OCI-LY7 (cell line): ENCODE measurements around the gene PRPF8. TPM values are rescaled to one million over a fixed set of nuclear protein-coding genes. Genes with fewer than 3 reads are reported as not detected.

Source experiments
- BruUV-seq: library from RNA; stranded (reverse); fragments of 400-500 nt; replicated peaks from 2 replicates; lab custom pipeline; 2021; lab: Mats Ljungman, UMichigan
- CTCF ChIA-PET: fragments of 300-600 bp; sonication (Branson Sonifier 250); formaldehyde crosslinking; loops from one replicate; lab custom pipeline; 2022; ENCODE audit warnings: antibody characterized with exemption; ENCODE audit not compliant: unreplicated experiment; lab: Charles Lee
- POLR2A ChIA-PET: fragments of 300-600 bp; sonication (Branson Sonifier 250); formaldehyde crosslinking; loops from one replicate; lab custom pipeline; 2022; ENCODE audit warnings: antibody characterized with exemption; lab: Charles Lee
- DNase-seq: peaks from one replicate; pipeline ENCODE4 v3.0.0-alpha.2; 2015; ENCODE audit warnings: low spot score
- H2AFZ ChIP-seq: fragments of 200-600 bp; sonication (generic), shearing (Covaris generic); 2 replicates; pipeline ENCODE4 v1.6.1; 2014; ENCODE audit warnings: mild to moderate bottlenecking, antibody characterized with exemption, low read length, moderate library complexity
- H3K27ac ChIP-seq: fragments of 200-600 bp; sonication (generic); 2 replicates; pipeline ENCODE4 v1.5.1; 2014; ENCODE audit warnings: mixed run types, low read depth, mild to moderate bottlenecking, moderate library complexity, low read length, inconsistent platforms; ENCODE audit not compliant: poor library complexity, severe bottlenecking
- H3K36me3 ChIP-seq: fragments of 200-600 bp; sonication (generic); 2 replicates; pipeline ENCODE4 v1.6.1; 2014; ENCODE audit warnings: mild to moderate bottlenecking, antibody characterized with exemption, low read length, moderate library complexity, mixed read lengths; ENCODE audit not compliant: insufficient read depth
- H3K4me1 ChIP-seq: fragments of 200-600 bp; sonication (generic); 2 replicates; pipeline ENCODE4 v1.5.1; 2014; ENCODE audit warnings: mild to moderate bottlenecking, low read length; ENCODE audit not compliant: insufficient read depth, poor library complexity, severe bottlenecking
- H3K4me2 ChIP-seq: fragments of 200-600 bp; sonication (generic); 2 replicates; pipeline ENCODE4 v1.6.1; 2014; ENCODE audit warnings: mild to moderate bottlenecking, low read length
- H3K4me3 ChIP-seq: fragments of 200-600 bp; sonication (generic); 2 replicates; pipeline ENCODE4 v1.5.1; 2014; ENCODE audit warnings: mild to moderate bottlenecking, low read depth, low read length; ENCODE audit not compliant: poor library complexity, severe bottlenecking
- H3K79me2 ChIP-seq: fragments of 200-600 bp; sonication (generic); 2 replicates; pipeline ENCODE4 v1.6.1; 2016; ENCODE audit warnings: low read depth, mild to moderate bottlenecking, low read length, moderate library complexity, mixed read lengths; ENCODE audit not compliant: insufficient read depth
- H3K9me2 ChIP-seq: fragments of 200-600 bp; sonication (generic); 2 replicates; pipeline ENCODE4 v1.6.1; 2016; ENCODE audit warnings: mild to moderate bottlenecking, low read length, mixed read lengths; ENCODE audit not compliant: insufficient read depth
- H3K9me3 ChIP-seq: fragments of 200-600 bp; sonication (generic); 2 replicates; pipeline ENCODE4 v1.6.1; 2014; ENCODE audit warnings: mild to moderate bottlenecking, mixed run types, low read length, mixed read lengths
- H4K20me1 ChIP-seq: fragments of 200-600 bp; sonication (generic); 2 replicates; pipeline ENCODE4 v1.6.1; 2014; ENCODE audit warnings: mild to moderate bottlenecking, antibody characterized with exemption, low read length, moderate library complexity, mixed read lengths; ENCODE audit not compliant: insufficient read depth
- CTCF ChIP-seq: fragments of 200-600 bp; sonication (generic); conservative IDR thresholded peaks from 2 replicates; pipeline ENCODE4 v1.5.1; 2014; ENCODE audit warnings: mild to moderate bottlenecking, antibody characterized with exemption, low read length, moderate library complexity, mixed read lengths
- EZH2phosphoT487 ChIP-seq: fragments of 200-600 bp; sonication (generic); IDR thresholded peaks from 2 replicates; pipeline ENCODE4 v1.6.1; 2018; ENCODE audit warnings: low read depth, borderline replicate concordance, mild to moderate bottlenecking, mixed run types, antibody characterized with exemption, low read length, moderate library complexity, mixed read lengths
- intact Hi-C: fragments of 100-400 bp; cut with micrococcal nuclease; formaldehyde crosslinking; loops from one replicate; pipeline ENCODE4 v1.10.0; 2022; ENCODE audit not compliant: unreplicated experiment
- total RNA-seq, 2 experiments: library from RNA; depleted of rRNA in 1 of 2; stranded (reverse); fragments of >200 nt in 1 of 2; shearing (Covaris generic) in 1 of 2; gene quantifications; 2 replicates each; pipeline ENCODE4 v1.2.3, GENCODE V29; 2014 to 2022

The PRPF8 gene
- total RNA-seq, 2 experiments from 2014 or later = 162 to 427 TPM

GRCh38 chr17:1711804-1712203, 27.1 kb upstream of the PRPF8 start:
- Histone ChIP-seq H3K4me2 (no peak overlapping the region), H3K9me2 (no peaks in the 10 kb centered on the region), H2AFZ (no peak overlapping the region), H3K4me3 (no peak overlapping the region), H3K9me3 (no peaks in the 10 kb centered on the region), H4K20me1 (no peaks in the 10 kb centered on the region), H3K79me2 (no peaks in the 10 kb centered on the region), H3K4me1 (peaks cover 10% of the 10 kb centered on the region), H3K27ac (no peak overlapping the region), H3K36me3 (no peaks in the 10 kb centered on the region)
- no TSS peak for BruUV-seq
- intact Hi-C loops = loop anchor here (10.0 kb wide), 1 partner anchor 147 kb away; the partner anchor contains the start of gene PITPNA
- DNase-seq = no peak
- ChIA-PET POLR2A (no interaction called here), CTCF (no interaction called here)
- TF ChIP-seq EZH2phosphoT487 = no peak

GRCh38 chr17:1710807-1711553, 26.3 kb upstream of the PRPF8 start:
- POLR2A ChIA-PET = no interaction called here
- H3K27ac ChIP-seq = no peak overlapping the region
- peaks cover 10% of the 10 kb centered on the region for H3K4me1 ChIP-seq
- H3K4me2 ChIP-seq = no peak overlapping the region
- H3K9me3 ChIP-seq = no peaks in the 10 kb centered on the region
- no peaks in the 10 kb centered on the region for H4K20me1 ChIP-seq
- BruUV-seq = no TSS peak
- H3K4me3 ChIP-seq = no peak overlapping the region
- TF ChIP-seq CTCF (no peak), EZH2phosphoT487 (no peak)
- no peaks in the 10 kb centered on the region for H3K9me2 ChIP-seq
- H3K36me3 ChIP-seq = no peaks in the 10 kb centered on the region
- DNase-seq = no peak
- intact Hi-C loops = loop anchor here (10.0 kb wide), 1 partner anchor 146 kb away; the partner anchor contains the start of gene PITPNA
- no peaks in the 10 kb centered on the region for H3K79me2 ChIP-seq
- no peak overlapping the region for H2AFZ ChIP-seq
- CTCF ChIA-PET = no interaction called here

GRCh38 chr17:1709971-1710806, 25.5 kb upstream of the PRPF8 start, which contains the start of gene TLCD2:
TSS of gene TLCD2 (minus strand) at chr17:1710377. CDS start at chr17:1710242, 135 bp downstream.
- TF ChIP-seq CTCF = no peak
- TF ChIP-seq EZH2phosphoT487 = no peak
- CTCF ChIA-PET = no interaction called here
- no TSS peak for BruUV-seq

More at GRCh38 chr17:1709971-1710806, 25.5 kb upstream of the PRPF8 start, which contains the start of gene TLCD2:
- no peaks in the 10 kb centered on the region for H3K79me2 ChIP-seq
- no peak within 1 kb of the TSS for H3K27ac ChIP-seq
- H3K4me1 ChIP-seq = peaks cover 3% of the 10 kb centered on the region
- no peaks in the 10 kb centered on the region for H3K9me2 ChIP-seq
- no peak within 1 kb of the TSS for H3K4me3 ChIP-seq
- H3K9me3 ChIP-seq = no peaks in the 10 kb centered on the region
- H2AFZ ChIP-seq = no peak within 1 kb of the TSS
- H3K4me2 ChIP-seq = no peak within 1 kb of the TSS
- no peaks in the 10 kb centered on the region for H3K36me3 ChIP-seq
- no peaks in the 10 kb centered on the region for H4K20me1 ChIP-seq
- POLR2A ChIA-PET = no interaction called here
- intact Hi-C loops = loop anchor here (10.0 kb wide), 1 partner anchor 145 kb away; the partner anchor contains the start of gene PITPNA
- DNase-seq = no peak
